Measurements from ENCODE around the gene RBM20. TPM values are rescaled to one million over a fixed set of nuclear protein-coding genes. Genes with fewer than 3 reads are reported as not detected.

The RBM20 gene
- total and polyA plus RNA-seq, 12 donors: 0.07 to 2.3 (median 0.28) TPM; not detected in 2

DNA sequence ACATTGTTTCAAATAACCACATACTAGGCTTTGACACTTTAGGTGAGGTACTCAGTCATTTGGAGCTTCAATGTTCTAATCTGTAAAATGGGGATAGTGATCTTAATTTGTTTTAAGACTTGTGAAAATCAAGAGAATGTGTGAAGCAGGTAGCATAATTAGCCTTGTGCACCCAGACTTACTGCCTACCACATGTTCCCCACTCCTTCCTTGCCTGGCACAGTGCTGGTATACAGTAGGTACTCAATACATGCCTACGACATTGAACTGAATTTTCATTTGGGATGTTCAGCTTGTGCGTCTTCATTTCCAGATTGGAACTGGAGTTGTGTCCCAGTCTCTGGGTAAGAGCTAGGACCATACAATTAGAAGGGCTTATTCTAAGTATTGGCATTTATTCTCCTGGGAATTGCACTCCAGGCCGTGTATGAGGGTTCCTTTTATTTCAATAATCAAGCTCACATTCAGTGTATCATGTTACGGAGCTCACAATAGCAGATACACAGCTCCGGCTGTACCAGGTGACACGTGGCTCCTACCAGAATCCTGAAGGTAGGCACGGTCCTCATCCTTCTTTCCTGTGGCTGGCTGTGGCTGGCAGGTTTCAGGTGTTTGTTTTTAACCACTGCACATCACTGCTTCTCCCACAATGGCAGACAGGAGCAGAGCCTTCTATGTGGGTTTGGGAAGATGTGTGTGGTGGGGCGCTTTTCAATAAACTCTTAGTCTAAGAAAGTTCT, 118.1 kb downstream of the RBM20 start:
- Histone ChIP-seq H3K36me3 (replicated peaks in 1 of 2) (no peaks in the 10 kb centered on the region), H3K4me3 (no peak overlapping the region), H3K27ac (no peak overlapping the region), H3K27me3 (peaks cover 2% of the 10 kb centered on the region), H3K4me1 (replicated peaks in 1 of 2) (no peaks in the 10 kb centered on the region), H3K9me3 (replicated peaks in 1 of 3) (no peaks in the 10 kb centered on the region)
- intact Hi-C loops (cut with DNase I): no loop called here
- WGBS, 4 donors: 84 to 90% (median 88%) methylated on average over 8 of the region's 8 CpGs
- no peak for DNase-seq
- TF ChIP-seq POLR2A (IDR thresholded peaks at IDR 0.05) (no peak), CTCF (IDR thresholded peaks at IDR 0.05) (no peak)

GRCh38 chr10:110762849-110763211, 118.7 kb downstream of the RBM20 start:
- H3K27ac ChIP-seq: no peak overlapping the region
- 76 to 93% (median 80%) methylated on average over 5 of the region's 5 CpGs for WGBS, 4 donors
- no peak for DNase-seq
- H3K36me3 ChIP-seq (replicated peaks in 1 of 2): no peaks in the 10 kb centered on the region
- H3K9me3 ChIP-seq (replicated peaks in 1 of 3): no peaks in the 10 kb centered on the region
- no peaks in the 10 kb centered on the region for H3K4me1 ChIP-seq (replicated peaks in 1 of 2)
- intact Hi-C loops (cut with DNase I): no loop called here
- peaks cover 2% of the 10 kb centered on the region for H3K27me3 ChIP-seq
- no peak overlapping the region for H3K4me3 ChIP-seq
- TF ChIP-seq CTCF (IDR thresholded peaks at IDR 0.05) (no peak), POLR2A (IDR thresholded peaks at IDR 0.05) (no peak)

- Histone ChIP-seq H3K4me3 (no peak overlapping the region), H3K27me3 (peaks cover 2% of the 10 kb centered on the region), H3K36me3 (replicated peaks in 1 of 2) (no peaks in the 10 kb centered on the region), H3K27ac (no peak overlapping the region), H3K4me1 (replicated peaks in 1 of 2) (no peaks in the 10 kb centered on the region), H3K9me3 (replicated peaks in 1 of 3) (no peaks in the 10 kb centered on the region)
- DNase-seq: no peak
- intact Hi-C loops (cut with DNase I): no loop called here
- WGBS, 4 donors: 78 to 84% (median 81%) methylated on average over 12 of the region's 12 CpGs
- TF ChIP-seq POLR2A (IDR thresholded peaks at IDR 0.05) (no peak), CTCF (IDR thresholded peaks at IDR 0.05) (no peak)
Observed at GRCh38 chr10:110764378-110764777, 120.2 kb downstream of the RBM20 start.

DNA sequence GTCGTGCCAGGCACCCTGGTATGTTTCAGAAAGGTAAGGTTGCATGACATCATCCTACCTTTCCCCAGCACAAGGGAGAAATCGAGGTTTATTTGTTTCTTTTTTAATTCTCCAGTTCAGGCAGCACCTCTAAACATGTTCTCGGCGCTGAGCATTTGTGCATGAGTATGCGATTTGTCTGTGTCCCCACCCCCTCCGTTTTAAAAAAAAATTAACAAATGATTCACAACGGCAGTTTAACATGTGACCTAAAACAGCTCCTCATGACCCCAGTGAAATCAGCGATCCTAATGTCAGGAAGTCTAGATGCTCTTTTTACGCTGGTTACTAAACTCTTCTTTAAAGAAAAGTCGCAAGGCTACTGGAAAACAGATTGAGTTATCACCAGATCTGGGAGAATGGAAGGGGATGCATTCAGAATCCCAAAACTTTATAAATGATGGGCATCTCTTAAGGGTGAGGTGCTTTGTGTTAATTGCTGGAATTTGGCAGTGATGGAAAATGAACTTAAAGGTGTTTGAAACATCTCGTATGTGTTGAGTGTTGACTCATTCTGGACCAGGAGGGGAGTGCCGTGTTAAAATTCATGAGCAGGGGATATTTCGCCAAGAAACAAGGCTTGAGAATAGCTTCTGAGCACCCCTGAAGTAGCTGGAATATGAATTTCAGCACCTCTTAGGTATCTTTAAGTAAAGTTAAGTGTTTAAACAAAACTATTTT, 120.8 kb downstream of the RBM20 start:
- Histone ChIP-seq H3K9me3 (replicated peaks in 1 of 3) (no peaks in the 10 kb centered on the region), H3K27ac (no peak overlapping the region), H3K4me1 (replicated peaks in 1 of 2) (no peaks in the 10 kb centered on the region), H3K27me3 (no peaks in the 10 kb centered on the region), H3K4me3 (no peak overlapping the region), H3K36me3 (replicated peaks in 1 of 2) (no peaks in the 10 kb centered on the region)
- intact Hi-C loops (cut with DNase I): no loop called here
- 70 to 75% (median 72%) methylated on average over 13 of the region's 13 CpGs for WGBS, 4 donors
- DNase-seq: no peak
- no peak for TF ChIP-seq POLR2A (IDR thresholded peaks at IDR 0.05)
- TF ChIP-seq CTCF (IDR thresholded peaks at IDR 0.05): no peak

Measured in adrenal gland (tissue), 12 donors.